Esophagus squamous epithelium (tissue), 5 donors: Measurements from ENCODE around the gene IKZF3. TPM values are rescaled to one million over a fixed set of nuclear protein-coding genes. Genes with fewer than 3 reads are reported as not detected.
A peak's percentile ranks its signal among the peaks of the same experiment; 100 is the strongest.

ENCODE experiments used
- DNase-seq: peaks from one replicate; lab custom pipeline; 2025; lab: John Stamatoyannopoulos, UW
- H3K27ac ChIP-seq, 4 donors: fragments of 200-600 bp; sonication (generic); one replicate each; pipeline ENCODE4 v1.5.1; 2016 to 2019; ENCODE audit warnings: mild to moderate bottlenecking in 1 of 4
- H3K27me3 ChIP-seq, 4 donors: fragments of 200-600 bp; sonication (generic); 1 replicate in 3 of 4; 2 replicates in 1 of 4; pipeline versions ENCODE4 v1.5.1 to v1.6.0; 2017 to 2021; ENCODE audit warnings: antibody characterized with exemption in 1 of 4
- H3K36me3 ChIP-seq, 3 donors: fragments of 200-600 bp; sonication (generic); one replicate each; pipeline ENCODE4 v1.5.1; 2016 to 2019
- H3K4me1 ChIP-seq, 3 donors: fragments of 200-600 bp; sonication (generic); one replicate each; pipeline ENCODE4 v1.5.1; 2017 to 2019
- H3K4me3 ChIP-seq, 4 donors: fragments of 200-600 bp; sonication (generic); 1 replicate in 3 of 4; 2 replicates in 1 of 4; pipeline ENCODE4 v1.5.1; 2016 to 2019; ENCODE audit warnings: mild to moderate bottlenecking in 2 of 4, moderate library complexity in 1 of 4
- H3K9me3 ChIP-seq, 3 donors: fragments of 200-600 bp; sonication (generic); one replicate each; pipeline ENCODE4 v1.5.1; 2016 to 2019
- POLR2A ChIP-seq, 4 donors: fragments of 450-650 bp; IDR thresholded peaks; one replicate each; pipeline ENCODE4 v1.6.1; 2017; ENCODE audit warnings: antibody characterized with exemption in 4 of 4, mild to moderate bottlenecking in 4 of 4, moderate library complexity in 3 of 4
- WGBS, 2 donors: methylation state at CpG; one replicate each; pipeline ENCODE4 v1.1.5; 2018; 5-methylcytosine and 5-hydroxymethylcytosine counted together
- intact Hi-C: fragments of 100-400 bp; cut with DNase I; formaldehyde crosslinking; loops from one replicate; pipeline ENCODE4 v1.15.0; 2022
- total RNA-seq, 4 donors: library from RNA; depleted of rRNA; stranded (reverse); fragments of >200 nt; gene quantifications; one replicate each; pipeline ENCODE4 v1.1.0, GENCODE V29; 2016
- TF ChIP-seq, protein P1 (sequence below), 6 experiments: fragments of 450-650 bp in 4 of 6; fragments of 200-600 bp in 2 of 6; sonication (generic) in 2 of 6; IDR thresholded peaks; one replicate each; pipeline ENCODE4 v1.5.1; 2016 to 2019; ENCODE audit warnings: antibody characterized with exemption in 6 of 6, mild to moderate bottlenecking in 4 of 6, moderate library complexity in 4 of 6
- donor health status: DM: yes; HTN: yes; CAD: no.

IKZF3 gene
- total RNA-seq, 4 donors from 2014 or later: 2.1 to 9.0 (median 3.8) TPM

GRCh38 chr17:39757176-39757662 is 106.9 kb downstream of the IKZF3 start:
- TF ChIP-seq, protein P1, sequence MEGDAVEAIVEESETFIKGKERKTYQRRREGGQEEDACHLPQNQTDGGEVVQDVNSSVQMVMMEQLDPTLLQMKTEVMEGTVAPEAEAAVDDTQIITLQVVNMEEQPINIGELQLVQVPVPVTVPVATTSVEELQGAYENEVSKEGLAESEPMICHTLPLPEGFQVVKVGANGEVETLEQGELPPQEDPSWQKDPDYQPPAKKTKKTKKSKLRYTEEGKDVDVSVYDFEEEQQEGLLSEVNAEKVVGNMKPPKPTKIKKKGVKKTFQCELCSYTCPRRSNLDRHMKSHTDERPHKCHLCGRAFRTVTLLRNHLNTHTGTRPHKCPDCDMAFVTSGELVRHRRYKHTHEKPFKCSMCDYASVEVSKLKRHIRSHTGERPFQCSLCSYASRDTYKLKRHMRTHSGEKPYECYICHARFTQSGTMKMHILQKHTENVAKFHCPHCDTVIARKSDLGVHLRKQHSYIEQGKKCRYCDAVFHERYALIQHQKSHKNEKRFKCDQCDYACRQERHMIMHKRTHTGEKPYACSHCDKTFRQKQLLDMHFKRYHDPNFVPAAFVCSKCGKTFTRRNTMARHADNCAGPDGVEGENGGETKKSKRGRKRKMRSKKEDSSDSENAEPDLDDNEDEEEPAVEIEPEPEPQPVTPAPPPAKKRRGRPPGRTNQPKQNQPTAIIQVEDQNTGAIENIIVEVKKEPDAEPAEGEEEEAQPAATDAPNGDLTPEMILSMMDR (IDR thresholded peaks at IDR 0.05): no peak
- no peak for TF ChIP-seq POLR2A (IDR thresholded peaks at IDR 0.05)
- H3K36me3 ChIP-seq: no peaks in the 10 kb centered on the region
- H3K9me3 ChIP-seq: no peaks in the 10 kb centered on the region
- no peak overlapping the region for H3K27ac ChIP-seq
- peaks cover 0 to 21% (median 0%) of the 10 kb centered on the region in 4 donors for H3K27me3 ChIP-seq
- H3K4me3 ChIP-seq: no peak overlapping the region
- peaks cover 15 to 31% (median 18%) of the 10 kb centered on the region in 3 donors for H3K4me1 ChIP-seq
- intact Hi-C loops: loop anchor here (5.0 kb wide), 1 partner anchor 135 kb away; no protein-coding TSS in a partner anchor
- no peak for DNase-seq
- 84 to 87% methylated on average over 4 of the region's 4 CpGs for WGBS, 2 donors

- intact Hi-C loops: loop anchor here (5.0 kb wide), 1 partner anchor 134 kb away; no protein-coding TSS in a partner anchor
- H3K27ac ChIP-seq: peak overlapping the region in 3 of 4 donors; percentile 19 to 93 (median 90)
- DNase-seq: no peak
These were observed 107.6 kb downstream of the IKZF3 start for GRCh38 chr17:39756380-39757079.

GRCh38 chr17:39755554-39756379 is 108.3 kb downstream of the IKZF3 start:
- intact Hi-C loops: loop anchor here (5.0 kb wide), 1 partner anchor 133 kb away; no protein-coding TSS in a partner anchor

More at GRCh38 chr17:39756380-39757079, 107.6 kb downstream of the IKZF3 start:
- Histone ChIP-seq H3K4me1 (peaks cover 15 to 31% (median 18%) of the 10 kb centered on the region in 3 donors), H3K9me3 (no peaks in the 10 kb centered on the region), H3K4me3 (no peak overlapping the region), H3K36me3 (no peaks in the 10 kb centered on the region), H3K27me3 (peaks cover 0 to 14% (median 0%) of the 10 kb centered on the region in 4 donors)
- WGBS, 2 donors: 64 to 71% methylated on average over 4 to 6 of the region's 7 CpGs
- TF ChIP-seq, protein P1 (IDR thresholded peaks at IDR 0.05): no peak
- TF ChIP-seq POLR2A (IDR thresholded peaks at IDR 0.05): no peak

DNA sequence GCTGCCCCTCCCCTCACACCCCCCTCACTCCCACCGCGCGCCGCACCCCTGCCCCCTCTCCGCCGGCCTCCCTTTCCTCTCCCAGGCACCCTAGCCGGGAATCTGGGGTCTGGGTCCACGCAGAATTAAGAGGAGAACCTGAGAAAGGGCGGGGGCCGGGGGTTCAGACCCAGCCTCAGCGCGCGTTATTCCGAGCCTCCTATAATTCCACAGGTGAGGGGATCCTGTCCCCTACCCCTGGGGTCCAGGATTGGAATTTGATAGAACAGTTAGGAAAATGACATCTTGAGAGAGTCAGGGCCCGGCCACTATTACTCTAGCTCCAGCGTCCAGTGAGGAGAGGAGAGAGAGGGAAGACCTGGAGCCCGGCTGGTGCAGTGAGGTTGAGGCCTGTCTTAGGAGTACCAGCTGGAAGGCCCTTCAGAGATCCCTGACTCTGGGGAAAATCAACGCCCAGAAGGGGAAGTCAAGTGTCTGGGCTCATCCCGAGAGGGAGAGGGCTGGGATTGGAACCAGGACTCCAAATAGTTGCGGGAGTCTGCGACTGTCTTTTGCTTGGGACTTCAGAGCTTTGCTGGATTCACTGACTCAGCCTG is 109.1 kb downstream of the IKZF3 start:
- H3K9me3 ChIP-seq: no peaks in the 10 kb centered on the region
- intact Hi-C loops: loop anchor here (5.0 kb wide), 1 partner anchor 133 kb away; no protein-coding TSS in a partner anchor
- no peaks in the 10 kb centered on the region for H3K36me3 ChIP-seq
- H3K27me3 ChIP-seq: peaks cover 0 to 4% (median 0%) of the 10 kb centered on the region in 4 donors
- H3K4me3 ChIP-seq: peak overlapping the region; percentile 40 to 85 (median 73)
- no peak for DNase-seq
- 30 to 42% methylated on average over 6 to 13 of the region's 21 CpGs for WGBS, 2 donors
- peaks cover 18 to 37% (median 21%) of the 10 kb centered on the region in 3 donors for H3K4me1 ChIP-seq
- TF ChIP-seq POLR2A (IDR thresholded peaks at IDR 0.05): no peak
- TF ChIP-seq, protein P1 (IDR thresholded peaks at IDR 0.05): no peak
- peak overlapping the region; percentile 83 to 95 (median 92) for H3K27ac ChIP-seq

More at GRCh38 chr17:39755554-39756379, 108.3 kb downstream of the IKZF3 start:
- Histone ChIP-seq H3K9me3 (no peaks in the 10 kb centered on the region), H3K4me1 (peaks cover 15 to 31% (median 18%) of the 10 kb centered on the region in 3 donors), H3K36me3 (no peaks in the 10 kb centered on the region), H3K4me3 (no peak overlapping the region), H3K27ac (peak overlapping the region; percentile 83 to 95 (median 92)), H3K27me3 (peaks cover 0 to 8% (median 0%) of the 10 kb centered on the region in 4 donors)
- WGBS, 2 donors: 59 to 62% methylated on average over 10 to 11 of the region's 18 CpGs
- no peak for DNase-seq
- no peak for TF ChIP-seq POLR2A (IDR thresholded peaks at IDR 0.05)
- TF ChIP-seq, protein P1 (IDR thresholded peaks at IDR 0.05): no peak
